T-helper 2 cell (primary cell): ENCODE data around the gene DHRSX.
"Not testable (repeated sequence)": the region's sequence is repeated elsewhere in the genome, so short reads cannot be mapped to it uniquely, and the experiment has no call there.

ENCODE experiments used
- DNase-seq, 5 experiments: peaks; one replicate each; pipeline versions ENCODE4 v3.0.0 to v3.0.0-alpha.2; 2012 to 2022

DHRSX gene

DNA sequence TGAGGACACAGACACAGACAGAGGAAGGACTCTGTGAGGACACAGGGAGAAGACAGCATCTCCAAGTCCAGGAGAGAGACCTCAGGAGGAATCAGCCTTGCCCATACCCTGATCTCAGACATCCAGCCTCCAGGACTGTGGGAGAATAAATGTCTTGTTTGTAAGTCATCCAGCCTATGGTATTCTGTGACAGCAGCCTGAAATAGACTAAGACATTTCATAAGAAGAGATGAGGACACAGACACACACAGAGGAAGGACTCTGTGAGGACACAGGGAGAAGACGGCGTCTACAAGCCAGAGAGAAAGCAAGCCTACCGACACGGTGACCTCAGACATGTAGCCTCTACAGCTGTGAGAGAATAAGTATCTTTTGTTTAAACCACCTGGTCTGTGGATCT is 112.1 kb downstream of the DHRSX start:
- no peak for DNase-seq

DNA sequence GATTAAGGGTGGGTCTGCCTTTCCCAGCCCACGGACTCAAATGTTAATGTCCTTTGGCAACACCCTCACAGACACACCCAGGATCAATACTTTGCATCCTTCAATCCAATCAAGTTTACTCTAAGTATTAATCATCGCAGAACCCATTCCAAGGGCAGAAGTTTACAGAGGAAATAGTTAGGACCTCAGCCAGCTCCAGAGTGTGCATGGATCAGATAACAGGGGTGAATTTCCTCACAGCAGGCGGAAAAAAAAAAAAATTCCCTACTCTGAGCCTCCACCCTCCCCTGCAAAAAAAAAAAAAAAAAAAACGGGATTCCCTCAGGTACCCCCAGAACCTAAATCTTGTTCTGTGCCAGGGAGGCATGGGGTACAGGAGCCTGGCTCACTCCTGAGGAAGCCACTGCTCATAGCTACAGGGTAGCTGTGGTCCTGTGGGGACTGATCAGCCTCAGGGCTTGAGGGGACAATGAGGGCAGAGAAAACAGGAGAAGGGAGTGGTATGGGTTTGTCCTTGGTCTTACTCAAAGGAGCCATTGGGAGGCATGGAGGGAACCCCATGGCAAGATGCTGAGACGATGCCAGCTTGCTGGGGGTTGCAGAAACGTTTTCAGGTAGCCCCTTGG is 113.0 kb downstream of the DHRSX start:
- no peak for DNase-seq

DNA sequence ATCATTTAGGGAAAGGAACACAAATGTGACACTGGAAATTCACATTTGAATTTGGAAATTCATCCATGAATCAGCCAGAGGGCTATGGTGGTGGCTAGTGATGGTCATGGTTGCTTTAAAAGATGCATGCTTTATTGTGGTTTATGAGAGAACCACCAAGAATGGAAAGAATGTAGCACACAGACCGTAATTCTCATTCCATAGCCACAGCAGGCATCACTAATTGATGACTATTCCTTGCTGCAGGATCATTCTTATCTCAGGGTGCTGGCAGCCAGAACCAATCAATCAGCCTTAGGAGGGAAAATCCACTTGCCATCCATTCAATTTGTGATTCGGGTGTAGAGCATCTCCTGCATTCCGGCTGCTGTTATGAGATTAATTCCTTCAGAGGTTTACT is 115.6 kb downstream of the DHRSX start:
- no peak for DNase-seq

DNA sequence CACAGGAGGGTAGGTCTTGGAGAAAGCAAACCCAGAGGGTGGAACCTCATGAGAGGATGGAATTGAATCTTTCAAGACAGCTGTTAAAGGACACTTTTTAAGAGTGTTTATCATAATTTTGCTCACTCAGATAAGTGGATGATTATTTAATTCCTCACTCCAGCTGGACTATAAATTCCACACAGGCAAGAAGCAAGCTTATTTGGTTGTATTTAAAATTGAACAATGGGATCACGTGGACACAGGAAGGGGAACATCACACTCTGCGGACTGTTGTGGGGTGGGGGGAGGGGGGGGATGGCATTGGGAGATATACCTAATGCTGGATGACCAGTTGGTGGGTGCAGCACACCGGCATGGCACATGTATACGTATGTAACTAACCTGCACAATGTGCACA is 116.3 kb downstream of the DHRSX start:
- no peak for DNase-seq

DNA sequence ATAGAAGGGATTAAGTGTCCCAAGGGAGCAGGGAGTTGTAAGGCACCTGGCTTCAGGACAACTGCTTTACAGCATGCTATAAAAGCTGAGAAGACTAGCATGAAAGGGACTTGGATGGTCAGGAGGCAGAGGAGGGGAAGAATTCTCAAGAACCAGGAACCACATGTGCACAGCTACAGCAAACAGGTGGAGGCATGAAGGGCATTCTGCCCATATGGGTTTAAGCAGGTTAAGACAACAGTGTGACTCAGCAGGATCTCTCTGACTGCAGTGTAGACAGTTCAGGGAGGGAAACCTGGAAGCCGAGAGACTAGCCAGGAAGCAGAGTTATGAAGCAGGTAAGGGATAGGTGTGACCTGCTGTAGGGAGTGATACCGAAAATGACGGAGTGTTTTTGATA is 117.0 kb downstream of the DHRSX start:
- no peak for DNase-seq

DNA sequence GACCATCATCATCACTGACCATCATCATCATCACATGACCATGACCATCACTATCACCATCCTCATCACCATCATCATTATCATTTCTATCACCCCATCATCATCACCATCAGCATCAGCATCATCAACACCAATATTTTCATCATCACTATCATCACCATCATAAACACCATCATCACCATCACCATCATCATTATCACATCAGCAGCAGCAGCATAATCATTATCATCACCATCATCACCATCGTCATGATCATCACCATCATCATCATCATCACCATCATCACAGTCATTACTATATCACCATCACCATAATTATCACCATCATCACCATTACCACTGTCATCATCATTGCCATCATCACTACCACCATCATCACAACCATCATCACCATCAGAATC is 117.6 kb downstream of the DHRSX start:
- no peak for DNase-seq

DNA sequence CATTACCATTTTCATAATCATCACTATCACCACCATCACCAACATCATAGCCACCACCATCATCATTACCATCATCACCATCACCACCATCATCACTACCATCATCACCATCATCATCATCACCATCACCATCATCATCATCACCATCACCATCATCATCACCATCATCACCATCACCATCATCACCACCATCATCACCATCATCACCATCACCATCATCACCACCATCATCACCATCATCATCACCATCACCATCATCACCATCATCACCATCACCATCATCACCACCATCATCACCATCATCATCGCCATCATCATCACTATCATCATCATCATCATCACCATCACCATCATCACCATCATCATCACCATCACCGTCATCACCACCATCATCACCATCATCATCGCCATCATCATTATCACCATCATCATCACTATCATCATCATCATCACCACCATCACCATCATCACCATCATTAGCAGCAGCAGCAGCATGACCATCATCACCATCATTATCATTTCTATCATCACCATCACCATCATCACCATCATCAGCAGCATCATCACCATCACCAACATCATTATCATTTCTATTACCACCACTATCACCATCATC is 118.2 kb downstream of the DHRSX start:
- not testable (repeated sequence) for DNase-seq

DNA sequence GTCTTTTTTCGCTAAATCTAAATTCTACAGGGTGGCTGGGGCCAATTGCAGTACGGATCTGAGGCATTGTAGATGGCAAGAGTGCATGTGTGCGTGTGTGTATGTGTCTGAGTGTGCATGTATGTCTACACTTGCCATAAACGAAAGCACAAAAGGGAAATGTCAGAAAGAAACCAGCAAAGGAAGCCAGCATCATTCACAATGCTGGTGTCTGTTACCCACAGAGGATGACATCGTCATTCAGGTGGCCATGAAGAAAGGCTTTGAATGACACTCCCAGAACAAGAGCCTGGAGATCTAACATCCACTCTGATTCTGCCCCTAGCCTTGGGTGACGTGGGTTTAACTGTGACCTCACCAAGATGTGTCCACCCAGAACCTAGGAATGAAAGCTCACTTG is 124.6 kb downstream of the DHRSX start:
- DNase-seq, result peak in 1 of 5 experiments; percentile 7

DNA sequence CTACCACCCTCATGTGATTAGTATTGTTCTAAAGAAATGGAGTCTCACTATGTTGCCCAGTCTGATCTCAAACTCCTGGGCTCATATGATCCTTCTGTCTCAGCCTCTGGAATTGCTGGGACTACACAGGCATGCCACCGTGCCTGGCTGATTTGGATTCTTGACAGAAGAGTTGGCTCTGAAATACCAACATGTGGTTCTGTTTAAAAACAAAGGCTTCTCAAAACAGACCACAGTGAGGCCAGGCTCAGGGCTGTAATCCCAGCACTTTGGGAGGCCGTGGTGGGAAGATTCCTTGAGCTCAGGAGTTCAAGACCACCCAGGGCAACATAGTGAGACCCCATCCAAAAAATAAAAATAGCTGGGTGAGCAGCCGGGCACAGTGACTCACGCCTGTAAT is 126.7 kb downstream of the DHRSX start:
- DNase-seq, result no peak

DNA sequence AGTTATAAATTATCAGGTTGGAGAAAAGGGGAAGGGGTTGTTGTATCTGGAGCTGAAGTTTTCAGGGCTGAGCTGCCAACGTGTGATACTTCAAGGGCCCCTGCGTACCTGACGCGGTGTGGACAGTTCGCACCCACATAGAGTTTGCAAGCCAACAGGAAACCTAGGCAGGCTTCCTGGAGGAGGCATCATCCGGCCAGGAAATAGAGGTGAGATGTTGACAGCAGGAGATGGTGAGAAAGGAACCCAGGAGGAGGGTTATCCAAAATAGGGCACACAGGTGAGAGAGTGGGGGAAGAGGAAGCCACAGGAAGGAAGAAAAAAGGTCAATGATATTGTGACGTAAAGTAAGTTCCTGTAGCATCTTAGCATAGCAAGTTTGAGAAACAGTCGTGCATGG is 127.2 kb downstream of the DHRSX start:
- DNase-seq, result peak in 1 of 5 experiments; percentile 62

DNA sequence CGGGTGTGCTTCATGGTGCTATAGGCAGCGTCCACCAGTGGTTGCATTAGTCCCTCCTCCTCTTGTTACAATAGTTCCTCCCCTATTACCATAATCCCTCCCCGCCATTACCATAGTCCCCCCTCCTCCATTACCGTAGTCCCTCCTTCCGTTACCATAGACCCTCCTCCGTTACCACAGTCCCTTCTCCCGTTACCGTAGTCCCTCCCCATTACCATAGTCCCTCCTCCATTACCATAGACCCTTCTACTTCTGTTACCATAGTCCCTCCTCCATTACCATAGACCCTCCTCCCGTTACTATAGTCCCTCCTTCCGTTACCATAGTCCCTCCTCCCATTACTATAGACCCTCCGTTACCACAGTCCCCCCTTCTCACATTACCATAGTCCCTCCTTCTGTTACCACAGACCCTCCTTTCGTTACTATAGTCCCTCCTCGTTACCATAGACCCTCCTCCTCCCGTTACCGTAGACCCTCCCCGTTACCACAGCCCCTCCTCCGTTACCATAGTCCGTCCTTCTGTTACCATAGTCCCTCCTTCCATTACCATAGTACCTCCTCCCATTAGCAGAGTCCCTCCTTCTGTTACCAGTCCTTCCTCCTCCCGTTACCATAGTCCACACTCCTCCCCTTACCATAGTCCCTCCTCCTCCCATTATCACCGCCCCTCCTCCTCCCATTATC is 129.6 kb downstream of the DHRSX start:
- no peak for DNase-seq

DNA sequence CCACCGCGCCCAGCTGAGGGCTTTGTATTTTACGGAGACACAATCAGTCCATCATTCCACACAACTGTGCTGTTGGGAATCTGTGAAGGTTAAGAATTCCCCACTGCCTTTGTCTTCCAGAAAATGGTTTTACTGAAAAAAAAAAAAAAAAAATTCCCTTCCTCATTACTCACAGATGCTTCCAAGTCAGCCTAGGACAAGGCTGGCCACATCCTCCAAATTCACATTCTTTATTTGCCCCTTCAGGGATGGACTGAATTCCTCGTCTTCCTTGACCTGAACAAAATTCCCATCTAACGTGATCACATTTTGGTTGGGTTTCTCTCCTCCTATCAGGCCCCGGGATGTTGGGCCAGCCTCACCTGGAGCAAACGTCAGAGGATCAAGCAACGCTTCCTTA is 130.3 kb downstream of the DHRSX start:
- DNase-seq, result no peak

DNA sequence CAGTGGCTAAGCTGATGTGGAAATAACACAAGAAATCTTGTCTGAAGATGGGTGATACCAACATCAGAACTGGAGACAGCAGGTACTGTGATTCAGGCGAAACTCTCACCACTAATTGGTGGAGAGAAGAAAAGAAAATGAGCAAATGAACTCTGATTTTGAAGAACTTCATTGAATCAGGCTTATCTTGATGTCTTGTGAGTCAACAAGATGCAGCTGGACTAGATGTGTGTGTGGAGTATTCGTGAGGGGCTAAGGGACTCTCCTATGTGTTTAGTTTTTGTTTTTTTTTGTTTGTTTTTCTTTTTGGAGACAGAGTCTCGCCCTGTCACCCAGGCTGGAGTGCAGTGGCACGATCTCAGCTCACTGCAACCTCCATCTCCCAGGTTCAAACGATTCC is 131.6 kb downstream of the DHRSX start:
- no peak for DNase-seq

DNA sequence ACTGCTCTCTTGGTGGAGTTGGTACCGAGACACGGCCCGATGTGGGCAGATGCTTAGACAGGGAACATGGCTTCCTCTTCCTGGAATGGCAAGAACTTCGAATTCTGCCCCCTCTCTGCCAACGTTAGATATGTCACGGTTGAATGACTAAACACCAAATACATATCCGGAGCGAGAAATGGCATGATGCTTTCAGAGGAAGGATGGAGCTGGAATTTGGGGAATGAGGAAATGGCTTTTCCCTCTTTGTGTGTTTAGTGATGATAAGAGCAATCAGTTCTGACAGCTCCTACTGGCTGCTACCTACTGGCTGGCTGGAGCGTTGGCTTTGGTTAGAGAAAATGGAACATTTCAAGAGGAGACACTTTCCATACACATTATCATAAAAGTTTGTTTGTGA is 140.0 kb downstream of the DHRSX start:
- no peak for DNase-seq

DNA sequence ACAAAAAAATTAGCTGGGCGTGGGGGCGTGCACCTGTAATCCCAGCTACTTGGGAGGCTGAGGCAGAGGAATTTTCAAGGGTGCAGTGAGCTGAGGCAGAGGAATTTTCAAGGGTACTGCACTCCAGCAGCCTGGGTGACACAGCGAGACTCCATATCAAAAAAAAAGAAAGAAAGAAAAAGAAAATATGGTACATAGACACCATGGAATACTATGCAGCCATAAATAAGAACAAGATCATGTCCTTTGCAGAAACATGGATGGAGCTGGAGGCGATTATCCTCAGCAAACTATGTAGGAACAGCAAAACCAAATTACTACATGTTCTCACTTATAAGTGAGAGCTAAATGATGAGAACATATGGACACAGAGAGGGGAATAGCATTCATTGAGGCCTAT is 141.3 kb downstream of the DHRSX start:
- DNase-seq, result not testable (repeated sequence)

DNA sequence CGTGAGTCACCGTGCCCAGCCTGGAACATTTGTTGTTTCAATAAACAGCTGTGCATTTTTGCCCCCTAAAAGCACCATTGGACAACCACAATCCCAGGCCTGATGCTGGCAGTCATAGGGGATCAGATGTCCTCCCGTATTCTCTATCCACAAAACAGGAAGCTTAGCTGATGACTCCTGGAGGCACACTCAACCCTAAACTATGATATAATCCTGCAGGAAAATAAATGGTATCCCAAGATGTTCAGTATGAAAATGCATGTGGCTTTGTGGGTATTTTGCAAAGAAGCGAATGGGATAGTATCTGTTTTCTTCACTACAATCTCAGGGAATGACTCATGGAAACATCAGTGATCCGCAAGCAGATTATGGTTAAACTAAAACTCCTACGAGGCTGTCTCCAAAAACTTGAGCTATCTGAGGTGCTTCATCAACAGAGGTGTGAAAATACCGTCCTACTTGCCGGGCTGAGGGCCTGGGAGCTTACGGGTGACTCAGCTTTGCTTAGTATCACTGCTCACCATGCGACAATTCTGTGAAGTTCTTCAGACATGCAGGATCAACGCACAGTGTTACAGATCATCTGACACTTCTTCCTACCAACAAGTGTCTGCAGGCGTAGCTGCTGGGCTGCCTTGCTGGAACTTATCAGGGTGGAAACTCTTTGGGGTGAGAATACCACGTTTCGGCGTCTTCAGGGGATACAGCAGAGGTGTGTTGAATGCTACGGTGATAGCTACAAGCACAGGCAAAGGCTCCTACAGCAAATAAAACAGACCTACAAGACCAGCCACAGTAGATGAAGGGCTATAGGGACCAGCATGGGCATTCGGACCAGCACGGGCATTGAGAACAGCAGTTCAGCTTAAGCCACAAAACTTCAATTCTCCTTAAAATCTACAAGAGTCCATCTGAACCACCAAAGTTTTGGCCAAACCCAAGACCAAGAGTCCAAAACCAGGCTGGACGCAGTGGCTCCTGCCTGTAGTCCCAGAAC is 148.5 kb downstream of the DHRSX start:
- no peak for DNase-seq

DNA sequence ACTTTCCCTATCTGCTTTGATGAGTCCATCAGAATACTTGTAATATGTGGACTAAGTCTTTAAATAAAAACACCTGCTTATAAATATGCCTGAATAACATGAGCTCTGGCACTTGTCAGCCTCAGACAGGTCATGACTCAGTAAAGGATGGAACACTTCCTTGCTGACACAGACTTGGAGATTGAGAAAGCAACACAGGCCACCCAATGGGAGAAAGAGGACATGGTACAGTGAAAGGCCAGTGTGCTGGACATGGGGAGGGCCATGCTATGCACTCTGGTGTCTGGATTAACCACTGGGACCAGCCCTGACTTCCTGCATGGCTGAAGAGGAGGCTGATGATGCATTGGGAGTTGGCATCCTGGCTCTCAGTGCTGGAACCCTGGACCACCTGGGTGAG is 149.5 kb downstream of the DHRSX start:
- no peak for DNase-seq

DNA sequence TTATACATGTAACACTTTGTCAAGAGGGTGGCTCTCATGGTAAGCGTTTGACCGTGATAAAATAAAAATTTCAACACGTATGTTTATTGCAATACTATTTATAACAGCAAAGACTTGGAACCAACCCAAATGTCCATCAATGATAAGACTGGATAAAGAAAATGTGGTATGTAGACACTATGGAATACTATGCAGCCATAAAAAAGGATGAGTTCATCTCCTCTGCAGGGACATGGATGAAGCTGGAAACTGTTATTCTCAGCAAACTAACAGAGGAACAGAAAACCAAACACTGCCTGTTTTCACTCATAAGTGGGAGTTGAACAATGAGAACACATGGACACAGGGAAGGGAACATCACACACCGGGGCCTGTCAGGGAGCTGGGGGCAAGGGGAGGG is 150.1 kb downstream of the DHRSX start:
- not testable (repeated sequence) for DNase-seq

DNA sequence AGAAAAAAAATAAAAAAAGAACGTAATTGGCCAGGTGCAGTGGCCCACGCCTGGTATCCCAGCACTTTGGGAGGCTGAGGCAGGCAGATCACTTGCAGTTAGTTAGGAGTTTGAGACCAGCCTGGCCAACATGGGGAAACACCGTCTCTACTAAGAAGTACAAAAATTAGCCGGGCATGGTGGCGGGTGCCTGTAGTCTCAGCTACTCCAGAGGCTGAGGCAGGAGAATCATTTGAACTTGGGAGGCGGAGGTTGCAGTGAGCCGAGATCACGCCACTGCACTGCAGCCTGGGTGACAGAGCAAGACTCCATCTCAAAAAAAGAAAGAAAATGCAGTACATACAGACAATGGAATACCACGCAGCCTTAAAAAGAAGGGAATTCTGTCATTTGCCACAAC is 150.7 kb downstream of the DHRSX start:
- not testable (repeated sequence) for DNase-seq

DNA sequence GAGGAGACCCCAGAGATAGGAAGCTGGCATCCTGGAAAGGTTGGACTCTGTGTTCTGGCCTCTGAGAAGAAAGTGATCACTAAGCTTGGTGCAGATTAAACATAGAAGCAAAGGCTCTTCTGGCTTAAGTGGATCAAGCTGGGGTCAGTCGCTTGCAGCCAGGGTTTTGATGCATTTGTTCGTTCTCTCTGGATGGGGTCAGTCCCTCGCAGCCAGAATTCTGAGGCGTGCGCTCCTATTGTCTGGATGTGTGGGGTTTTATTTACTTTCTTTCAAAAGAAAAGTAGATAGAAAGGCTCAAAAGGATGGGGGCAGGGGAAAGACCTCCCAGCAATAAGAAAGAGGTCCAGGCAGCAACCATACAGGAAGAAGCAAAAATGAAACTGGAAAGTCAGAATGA is 152.6 kb downstream of the DHRSX start:
- DNase-seq, result no peak

DNA sequence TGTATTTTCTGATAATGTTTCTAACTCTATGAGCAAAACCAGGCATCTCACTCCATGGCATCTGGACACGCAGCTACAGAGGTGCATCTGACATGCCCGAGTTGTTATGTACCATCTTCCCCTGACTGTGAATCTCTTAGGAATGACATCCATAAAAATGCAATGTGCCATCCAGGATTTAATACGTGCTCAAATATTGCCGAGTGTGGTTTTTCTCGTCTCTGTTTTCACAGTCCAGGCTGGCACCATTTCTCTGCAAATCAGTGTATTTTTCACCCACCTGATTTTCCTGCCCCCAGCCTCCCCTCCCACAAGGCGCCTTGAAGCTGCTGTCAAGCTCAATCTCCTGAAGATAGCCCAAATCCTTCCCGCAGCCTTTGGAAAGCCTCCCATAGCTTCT is 154.6 kb downstream of the DHRSX start:
- no peak for DNase-seq

DNA sequence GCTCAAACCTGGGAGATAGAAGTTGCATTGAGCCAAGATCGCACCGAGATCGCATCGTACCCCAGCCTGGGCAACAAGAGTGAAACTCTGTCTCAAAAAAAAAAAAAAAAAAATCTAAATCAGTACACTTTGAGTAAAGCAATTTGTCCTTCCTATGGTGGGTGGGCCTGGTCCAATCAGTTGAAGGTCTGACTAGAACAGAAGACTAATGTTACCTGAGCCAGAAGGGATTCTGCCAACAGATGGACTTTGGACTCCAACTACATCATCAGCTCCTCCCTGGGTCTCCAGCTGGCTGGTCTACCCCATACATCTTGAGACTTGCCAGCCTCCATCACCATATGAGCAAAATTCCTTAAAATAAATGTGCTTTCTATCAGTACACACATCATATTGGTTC is 155.2 kb downstream of the DHRSX start:
- DNase-seq, result no peak

DNA sequence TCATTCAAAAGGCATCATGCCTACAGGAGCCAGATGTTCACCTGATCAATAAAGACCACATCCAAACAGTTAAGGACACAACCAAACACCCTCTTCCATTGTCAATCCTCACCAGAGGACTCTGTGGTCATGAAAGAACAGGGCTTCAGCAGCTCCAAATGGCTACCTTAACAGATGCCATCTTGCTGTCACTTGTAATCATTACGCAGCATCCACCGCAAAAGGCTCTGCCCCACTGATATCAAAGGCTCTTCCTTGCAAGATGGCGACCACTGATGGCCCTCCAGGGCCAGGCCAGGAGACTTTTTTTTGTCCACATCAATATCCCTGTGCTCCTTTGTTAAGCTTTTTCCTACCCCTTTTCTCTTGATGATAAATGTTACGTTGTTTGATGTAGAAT is 157.4 kb downstream of the DHRSX start:
- DNase-seq, result no peak
